ENCODE measurements around the gene TBL2. TPM values are rescaled to one million over a fixed set of nuclear protein-coding genes. Genes with fewer than 3 reads are reported as not detected.

TBL2 gene
- total and polyA plus RNA-seq, 2 experiments from 2014 or later, result 6.9 to 27.8 TPM

- no peaks in the 10 kb centered on the region for H3K79me2 ChIP-seq (replicated peaks; ENCODE audit: insufficient read depth)
- peak; percentile 57 for DNase-seq (ENCODE audit: low spot score)
- no peaks in the 10 kb centered on the region for H3K9me3 Mint-ChIP-seq
- no peaks in the 10 kb centered on the region for H3K4me1 ChIP-seq (ENCODE audit: insufficient read depth)
- no peaks in the 10 kb centered on the region for H3K27me3 ChIP-seq (ENCODE audit: insufficient read depth)
- H3K36me3 Mint-ChIP-seq (ENCODE audit: low read depth), result no peaks in the 10 kb centered on the region; the same call in 2 of the 3 replicates
- H3K4me2 ChIP-seq, result no peak overlapping the region
- H2AFZ ChIP-seq, result no peak overlapping the region
- no peak overlapping the region for H3K27ac Mint-ChIP-seq
- H3K4me1 Mint-ChIP-seq, result peaks cover 3% of the 10 kb centered on the region; the same call in 2 of the 3 replicates
- no peak overlapping the region for H3K27ac ChIP-seq (ENCODE audit: low read depth)
- peak; percentile 71 for ATAC-seq
- TF ChIP-seq EZH2 (IDR thresholded peaks at IDR 0.05; ENCODE audit: low read depth, unreplicated experiment), result no peak
- no peak for TF ChIP-seq ZNF114 (CRISPR knock-in tag; IDR thresholded peaks at IDR 0.05)
- no peak for TF ChIP-seq JUNB (IDR thresholded peaks at IDR 0.05; ENCODE audit: unreplicated experiment)
- peak; percentile 22 to 54; a peak in 3 of 4 replicates for TF ChIP-seq CTCF (conservative IDR thresholded peaks at IDR 0.05; ENCODE audit: low read depth in 2 of 2)
- TF ChIP-seq ZNF462 (CRISPR knock-in tag; IDR thresholded peaks at IDR 0.05), result no peak
- no peak for TF ChIP-seq STAT1 (IDR thresholded peaks at IDR 0.05; ENCODE audit: unreplicated experiment)
- no peaks in the 10 kb centered on the region for H4K20me1 ChIP-seq (replicated peaks; ENCODE audit: insufficient read depth)
- H3K4me3 ChIP-seq, result no peak overlapping the region
- H3K4me3 Mint-ChIP-seq, result no peak overlapping the region
- no peaks in the 10 kb centered on the region for H3K9me2 ChIP-seq (ENCODE audit: insufficient read depth)
- H3K36me3 ChIP-seq (ENCODE audit: insufficient read depth), result no peaks in the 10 kb centered on the region; the same call in 1 of the 2 replicates
- 0 out of 2 replicates have a peak, but pooled peaks cover 5% of the 10 kb centered on the region for H3F3A ChIP-seq (replicated peaks; ENCODE audit: low read depth)
- peaks cover 12% of the 10 kb centered on the region for H3K27me3 Mint-ChIP-seq (ENCODE audit: insufficient read depth, low read depth, poor library complexity)
These were observed 34.4 kb upstream of the TBL2 start for GRCh38 chr7:73612598-73613269.
